Testis (tissue), 3 donors: ENCODE results near the gene IPMK. TPM values are rescaled to one million over a fixed set of nuclear protein-coding genes. Genes with fewer than 3 reads are reported as not detected.
"Not testable (repeated sequence)": the region's sequence is repeated elsewhere in the genome, so short reads cannot be mapped to it uniquely, and the experiment has no call there.

Source experiments
- DNase-seq: peaks from one replicate; pipeline ENCODE4 v3.0.0-alpha.2; 2019
- H3K27ac ChIP-seq, 2 donors: fragments of 200-600 bp; sonication (generic); one replicate each; pipeline ENCODE4 v1.5.1; 2019
- H3K27me3 ChIP-seq: fragments of 200-600 bp; sonication (generic); one replicate; pipeline ENCODE4 v1.5.1; 2019
- H3K36me3 ChIP-seq: fragments of 200-600 bp; sonication (generic); one replicate; pipeline ENCODE4 v1.5.1; 2017; ENCODE audit warnings: low read depth; ENCODE audit errors: missing control alignments
- H3K4me1 ChIP-seq: fragments of 200-600 bp; sonication (generic); one replicate; pipeline ENCODE4 v1.5.1; 2019
- H3K4me3 ChIP-seq, 2 donors: fragments of 200-600 bp; sonication (generic); one replicate each; pipeline ENCODE4 v1.5.1; 2017 to 2019
- H3K9me3 ChIP-seq: fragments of 200-600 bp; sonication (generic); one replicate; pipeline ENCODE4 v1.5.1; 2017
- POLR2A ChIP-seq: fragments of 450-650 bp; IDR thresholded peaks from one replicate; pipeline ENCODE4 v1.6.1; 2017; ENCODE audit warnings: antibody characterized with exemption, mild to moderate bottlenecking, moderate library complexity
- WGBS, 2 donors: methylation state at CpG; one replicate each; pipeline ENCODE4 v1.1.5; 2018; 5-methylcytosine and 5-hydroxymethylcytosine counted together
- intact Hi-C: fragments of 100-400 bp; cut with DNase I; formaldehyde crosslinking; loops from one replicate; pipeline ENCODE4 v1.15.1; 2023; ENCODE audit warnings: low total_unique reads
- polyA plus RNA-seq: library from polyadenylated mRNA; stranded (reverse); fragments of 350-450 nt; fragmentation: Illumina TruSeq; extraction: RNeasy Lipid Tissue Mini Kit (QIAGEN cat#74804); gene quantifications from one replicate; pipeline ENCODE4 v1.2.3, GENCODE V29; 2014; ENCODE audit warnings: low read depth, low replicate concordance; ENCODE audit not compliant: insufficient read depth
- total RNA-seq, 2 donors: library from RNA; depleted of rRNA; stranded (reverse); fragments of >200 nt; gene quantifications; one replicate each; pipeline ENCODE4 v1.2.3, GENCODE V29; 2016
- TF ChIP-seq, protein P1 (sequence below), 3 experiments: fragments of 450-650 bp in 2 of 3; fragments of 200-600 bp in 1 of 3; sonication (generic) in 1 of 3; IDR thresholded peaks; one replicate each; pipeline ENCODE4 v1.5.1; 2016 to 2019; ENCODE audit warnings: antibody characterized with exemption in 3 of 3, mild to moderate bottlenecking in 2 of 3, moderate library complexity in 1 of 3

Gene IPMK
- total and polyA plus RNA-seq, 3 donors from 2014 or later: 3.3 to 4.3 (median 3.7) TPM

DNA sequence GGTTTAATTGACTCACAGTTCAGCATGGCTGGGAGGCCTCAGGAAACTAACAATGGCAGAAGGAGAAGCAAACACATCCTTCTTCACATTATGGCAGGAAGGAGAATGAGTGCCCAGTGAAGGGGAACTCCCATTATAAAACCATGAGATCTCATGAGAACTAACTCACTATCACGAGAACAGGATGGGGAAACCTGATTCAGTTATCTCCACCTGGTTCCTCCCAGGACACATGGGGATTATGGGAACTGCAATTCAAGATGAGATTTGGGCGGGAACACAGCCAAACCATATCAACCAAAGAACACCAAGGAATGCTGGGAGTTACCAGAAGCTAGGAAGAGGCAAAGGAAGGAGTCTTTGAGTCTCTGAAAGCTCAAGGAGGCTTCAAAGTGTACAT lies 94.3 kb downstream of the IPMK start:
- Histone ChIP-seq H3K9me3 (no peaks in the 10 kb centered on the region), H3K27me3 (no peaks in the 10 kb centered on the region), H3K36me3 (no peaks in the 10 kb centered on the region), H3K4me3 (no peak overlapping the region), H3K27ac (no peak overlapping the region), H3K4me1 (no peaks in the 10 kb centered on the region)
- 75 to 86% methylated on average over 2 of the region's 2 CpGs for WGBS, 2 donors
- no peak for DNase-seq
- TF ChIP-seq POLR2A: no peak
- TF ChIP-seq, protein P1, sequence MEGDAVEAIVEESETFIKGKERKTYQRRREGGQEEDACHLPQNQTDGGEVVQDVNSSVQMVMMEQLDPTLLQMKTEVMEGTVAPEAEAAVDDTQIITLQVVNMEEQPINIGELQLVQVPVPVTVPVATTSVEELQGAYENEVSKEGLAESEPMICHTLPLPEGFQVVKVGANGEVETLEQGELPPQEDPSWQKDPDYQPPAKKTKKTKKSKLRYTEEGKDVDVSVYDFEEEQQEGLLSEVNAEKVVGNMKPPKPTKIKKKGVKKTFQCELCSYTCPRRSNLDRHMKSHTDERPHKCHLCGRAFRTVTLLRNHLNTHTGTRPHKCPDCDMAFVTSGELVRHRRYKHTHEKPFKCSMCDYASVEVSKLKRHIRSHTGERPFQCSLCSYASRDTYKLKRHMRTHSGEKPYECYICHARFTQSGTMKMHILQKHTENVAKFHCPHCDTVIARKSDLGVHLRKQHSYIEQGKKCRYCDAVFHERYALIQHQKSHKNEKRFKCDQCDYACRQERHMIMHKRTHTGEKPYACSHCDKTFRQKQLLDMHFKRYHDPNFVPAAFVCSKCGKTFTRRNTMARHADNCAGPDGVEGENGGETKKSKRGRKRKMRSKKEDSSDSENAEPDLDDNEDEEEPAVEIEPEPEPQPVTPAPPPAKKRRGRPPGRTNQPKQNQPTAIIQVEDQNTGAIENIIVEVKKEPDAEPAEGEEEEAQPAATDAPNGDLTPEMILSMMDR (IDR thresholded peaks at IDR 0.05): no peak
- intact Hi-C loops: no loop called here

DNA sequence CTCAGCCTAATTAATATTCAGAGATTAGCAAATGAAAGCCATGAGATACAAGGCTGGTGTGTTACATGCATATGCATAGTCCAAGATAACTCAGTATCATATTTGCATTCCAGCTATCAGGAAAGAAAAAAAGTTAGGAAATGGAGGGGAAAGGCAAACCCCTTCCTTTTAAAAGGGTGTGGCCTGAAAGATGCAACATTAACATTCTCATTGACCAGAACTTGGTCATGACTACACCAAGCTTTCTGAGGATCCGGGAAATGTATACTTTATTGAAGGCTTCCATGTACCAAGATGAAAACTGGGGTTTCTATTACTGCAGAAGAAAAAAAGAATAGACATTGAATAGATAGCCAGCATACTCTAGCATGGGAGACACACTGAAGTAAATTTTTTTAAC lies 96.5 kb downstream of the IPMK start:
- no peak for TF ChIP-seq POLR2A
- TF ChIP-seq, protein P1 (IDR thresholded peaks at IDR 0.05): no peak
- 65 to 86% methylated on average over 1 of the region's 1 CpG for WGBS, 2 donors
- intact Hi-C loops: no loop called here
- no peaks in the 10 kb centered on the region for H3K9me3 ChIP-seq
- no peaks in the 10 kb centered on the region for H3K27me3 ChIP-seq
- H3K4me1 ChIP-seq: no peaks in the 10 kb centered on the region
- H3K27ac ChIP-seq: no peak overlapping the region
- H3K36me3 ChIP-seq: no peaks in the 10 kb centered on the region
- no peak for DNase-seq
- no peak overlapping the region for H3K4me3 ChIP-seq

DNA sequence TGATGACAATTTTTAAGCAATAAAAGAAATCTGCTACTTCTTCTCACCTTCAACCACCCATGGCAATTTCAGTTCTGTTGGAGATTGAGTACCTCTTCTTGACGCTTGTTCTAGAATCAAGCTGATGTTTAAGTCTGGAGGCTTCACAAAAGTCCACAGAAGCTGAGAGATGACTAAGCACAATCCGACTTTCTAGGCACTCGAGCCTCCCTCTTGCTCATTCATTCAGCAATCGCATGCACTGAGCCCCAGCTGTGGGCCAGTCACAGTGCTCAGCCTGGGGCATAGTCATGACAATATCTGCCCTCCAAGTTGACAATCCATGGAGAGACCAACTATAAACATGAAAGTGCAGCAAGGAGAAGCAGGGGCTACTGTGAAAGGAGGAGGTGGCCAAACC lies 103.2 kb downstream of the IPMK start:
- no peaks in the 10 kb centered on the region for H3K4me1 ChIP-seq
- TF ChIP-seq, protein P1 (IDR thresholded peaks at IDR 0.05): no peak
- TF ChIP-seq POLR2A: no peak
- H3K27ac ChIP-seq: no peak overlapping the region
- no peaks in the 10 kb centered on the region for H3K9me3 ChIP-seq
- 79 to 80% methylated on average over 4 of the region's 4 CpGs for WGBS, 2 donors
- no peak for DNase-seq
- no peaks in the 10 kb centered on the region for H3K27me3 ChIP-seq
- H3K4me3 ChIP-seq: no peak overlapping the region
- intact Hi-C loops: no loop called here
- H3K36me3 ChIP-seq: no peaks in the 10 kb centered on the region

DNA sequence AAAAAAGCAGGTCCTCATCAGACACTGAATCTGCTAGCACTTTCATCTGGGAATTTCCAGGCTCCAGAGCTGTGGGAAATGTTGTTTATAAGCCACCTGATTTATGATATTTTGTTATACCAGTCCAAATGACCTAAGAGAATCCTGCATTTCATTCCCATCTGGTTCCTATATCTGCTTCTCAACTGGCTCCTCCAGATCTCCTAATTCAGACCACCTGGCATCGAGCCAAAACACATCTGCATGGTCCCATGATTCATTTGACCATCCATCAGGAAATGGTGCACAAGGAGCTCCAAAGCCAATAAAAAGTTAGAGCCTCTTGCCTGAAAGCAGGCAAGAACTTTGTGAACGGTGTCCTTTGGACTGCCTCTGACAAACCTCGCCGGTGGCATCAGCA lies 108.9 kb downstream of the IPMK start:
- H3K36me3 ChIP-seq: no peaks in the 10 kb centered on the region
- no peaks in the 10 kb centered on the region for H3K27me3 ChIP-seq
- no peak overlapping the region for H3K27ac ChIP-seq
- TF ChIP-seq POLR2A: no peak
- TF ChIP-seq, protein P1 (IDR thresholded peaks at IDR 0.05): no peak
- 74 to 78% methylated on average over 4 of the region's 4 CpGs for WGBS, 2 donors
- intact Hi-C loops: no loop called here
- no peak for DNase-seq
- H3K4me1 ChIP-seq: no peaks in the 10 kb centered on the region
- no peak overlapping the region for H3K4me3 ChIP-seq
- H3K9me3 ChIP-seq: no peaks in the 10 kb centered on the region

DNA sequence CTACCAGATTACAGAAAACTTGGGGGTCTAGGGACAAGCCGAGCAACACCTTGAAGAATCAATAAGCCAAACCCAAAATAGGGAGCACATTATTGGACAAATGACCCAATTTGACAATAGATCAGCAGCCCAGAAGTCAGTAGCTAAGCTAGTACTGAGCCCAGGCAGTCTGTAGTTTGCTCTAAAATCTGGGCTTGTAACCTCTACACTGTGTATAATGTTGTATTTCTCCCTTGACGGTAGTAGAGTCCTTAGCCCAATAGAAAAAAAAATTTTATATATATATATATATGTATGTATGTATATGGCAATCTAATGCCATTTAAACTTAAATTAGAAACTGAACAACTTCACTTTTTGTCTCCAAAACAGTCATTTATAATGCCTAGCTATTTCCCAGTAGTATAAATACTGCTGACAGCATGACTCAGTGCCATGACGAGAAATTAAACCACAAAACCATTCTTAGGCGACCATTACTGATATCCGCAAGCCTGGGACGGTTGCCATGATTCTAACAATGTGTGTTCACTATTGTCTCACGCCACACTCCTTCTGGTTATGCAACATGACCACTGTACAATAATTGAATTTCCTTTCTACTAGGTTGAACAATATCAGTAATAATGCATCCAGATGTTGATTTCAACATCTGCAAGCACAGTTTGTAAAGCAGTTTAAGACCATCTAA lies 110.5 kb downstream of the IPMK start:
- WGBS, 2 donors: 83 to 84% methylated on average over 7 of the region's 7 CpGs
- Histone ChIP-seq H3K36me3 (no peaks in the 10 kb centered on the region), H3K4me1 (no peaks in the 10 kb centered on the region), H3K9me3 (no peaks in the 10 kb centered on the region), H3K4me3 (no peak overlapping the region), H3K27me3 (no peaks in the 10 kb centered on the region), H3K27ac (no peak overlapping the region)
- TF ChIP-seq, protein P1 (IDR thresholded peaks at IDR 0.05): no peak
- TF ChIP-seq POLR2A: no peak
- DNase-seq: no peak
- intact Hi-C loops: no loop called here

DNA sequence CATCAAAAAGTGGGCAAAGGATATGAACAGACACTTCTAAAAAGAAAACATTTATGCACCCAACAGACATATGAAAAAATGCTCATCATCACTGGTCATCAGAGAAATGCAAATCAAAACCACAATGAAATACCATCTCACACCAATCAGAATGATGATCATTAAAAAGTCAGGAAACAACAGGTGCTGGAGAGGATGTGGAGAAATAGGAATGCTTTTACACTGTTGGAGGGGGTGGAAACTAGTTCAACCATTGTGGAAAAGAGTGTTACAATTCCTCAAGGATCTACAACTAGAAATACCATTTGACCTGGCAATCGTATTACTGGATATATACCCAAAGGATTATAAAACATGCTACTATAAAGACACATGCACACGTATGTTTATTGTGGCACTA lies 111.8 kb downstream of the IPMK start:
- H3K36me3 ChIP-seq, H3K4me1 ChIP-seq, H3K27ac ChIP-seq, DNase-seq, intact Hi-C loops, H3K9me3 ChIP-seq, H3K27me3 ChIP-seq, H3K4me3 ChIP-seq: not testable (repeated sequence)
- 82 to 92% methylated on average over 2 of the region's 2 CpGs for WGBS, 2 donors
